ENCODE data around the gene SNCG. TPM values are rescaled to one million over a fixed set of nuclear protein-coding genes. Genes with fewer than 3 reads are reported as not detected.

The SNCG gene
- polyA plus RNA-seq, 1 donor from 2014 or later, result 6.1 TPM

DNA sequence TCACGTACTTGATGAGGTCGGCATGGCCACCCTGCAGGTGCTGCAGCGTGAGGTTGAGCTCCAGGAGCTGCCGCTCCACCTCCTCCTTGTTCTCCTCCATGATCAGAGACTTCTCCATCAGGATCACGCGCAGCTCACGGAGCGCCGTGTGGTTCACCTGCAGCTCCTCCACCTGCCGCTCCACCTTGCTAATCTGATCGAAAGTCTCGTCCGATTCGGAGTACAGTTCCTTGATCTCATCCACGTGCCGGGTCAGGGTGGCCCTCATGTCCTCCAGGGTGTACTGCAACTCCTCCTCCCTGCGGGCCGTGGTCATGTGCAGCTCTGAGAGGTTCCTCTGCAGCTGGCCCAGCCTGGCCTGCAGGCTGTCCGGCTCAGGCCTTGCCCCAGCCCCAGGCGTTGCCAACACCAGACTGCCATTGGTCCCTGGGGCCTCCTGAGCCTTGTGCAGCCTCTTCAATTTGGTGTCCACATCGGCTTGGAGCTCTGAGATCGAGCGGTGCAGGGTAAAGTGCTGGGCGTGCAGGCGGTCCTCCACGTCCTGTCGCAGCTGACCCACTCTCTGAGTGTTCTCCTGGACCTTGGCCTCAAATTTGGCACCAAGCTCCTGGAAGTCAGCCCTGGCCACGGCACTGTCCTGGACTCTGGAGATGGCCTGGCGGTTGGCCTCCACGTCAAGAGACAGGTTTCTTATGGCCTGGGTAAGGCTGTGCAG lies 14.9 kb upstream of the SNCG start:
- Histone ChIP-seq H3K9ac (ENCODE audit: low read length) (no peak overlapping the region), H2AFZ (ENCODE audit: low read depth, low read length) (no peak overlapping the region), H3K9me2 (ENCODE audit: insufficient read depth, low read length) (no peaks in the 10 kb centered on the region), H3K36me3 (ENCODE audit: insufficient read depth, low read length) (no peaks in the 10 kb centered on the region), H3K9me3 (ENCODE audit: low read length) (no peaks in the 10 kb centered on the region), H3K79me2 (replicated peaks; ENCODE audit: insufficient read depth, low read length) (no peaks in the 10 kb centered on the region), H3K4me3 (ENCODE audit: low read length) (no peak overlapping the region), H3F3A (ENCODE audit: insufficient read depth, low read length, poor library complexity, severe bottlenecking) (no peaks in the 10 kb centered on the region), H3K27me3 (ENCODE audit: insufficient read depth, low read depth, low read length) (no peaks in the 10 kb centered on the region), H3K4me2 (ENCODE audit: low read length) (no peak overlapping the region), H3K27ac (ENCODE audit: low read length) (no peak overlapping the region), H4K20me1 (ENCODE audit: insufficient read depth) (no peaks in the 10 kb centered on the region)
- TF ChIP-seq RAD21 (conservative IDR thresholded peaks at IDR 0.05) (no peak), MXI1 (conservative IDR thresholded peaks at IDR 0.05; ENCODE audit: poor library complexity, severe bottlenecking) (no peak), TAF1 (IDR thresholded peaks at IDR 0.05; ENCODE audit: low read depth) (no peak), POLR2AphosphoS5 (IDR thresholded peaks at IDR 0.05) (no peak), SMC3 (conservative IDR thresholded peaks at IDR 0.05; ENCODE audit: poor library complexity) (no peak), EZH2 (IDR thresholded peaks at IDR 0.05; ENCODE audit: borderline replicate concordance, insufficient read depth, low read length, poor library complexity, severe bottlenecking) (no peak)
- TF ChIP-seq, protein P1, sequence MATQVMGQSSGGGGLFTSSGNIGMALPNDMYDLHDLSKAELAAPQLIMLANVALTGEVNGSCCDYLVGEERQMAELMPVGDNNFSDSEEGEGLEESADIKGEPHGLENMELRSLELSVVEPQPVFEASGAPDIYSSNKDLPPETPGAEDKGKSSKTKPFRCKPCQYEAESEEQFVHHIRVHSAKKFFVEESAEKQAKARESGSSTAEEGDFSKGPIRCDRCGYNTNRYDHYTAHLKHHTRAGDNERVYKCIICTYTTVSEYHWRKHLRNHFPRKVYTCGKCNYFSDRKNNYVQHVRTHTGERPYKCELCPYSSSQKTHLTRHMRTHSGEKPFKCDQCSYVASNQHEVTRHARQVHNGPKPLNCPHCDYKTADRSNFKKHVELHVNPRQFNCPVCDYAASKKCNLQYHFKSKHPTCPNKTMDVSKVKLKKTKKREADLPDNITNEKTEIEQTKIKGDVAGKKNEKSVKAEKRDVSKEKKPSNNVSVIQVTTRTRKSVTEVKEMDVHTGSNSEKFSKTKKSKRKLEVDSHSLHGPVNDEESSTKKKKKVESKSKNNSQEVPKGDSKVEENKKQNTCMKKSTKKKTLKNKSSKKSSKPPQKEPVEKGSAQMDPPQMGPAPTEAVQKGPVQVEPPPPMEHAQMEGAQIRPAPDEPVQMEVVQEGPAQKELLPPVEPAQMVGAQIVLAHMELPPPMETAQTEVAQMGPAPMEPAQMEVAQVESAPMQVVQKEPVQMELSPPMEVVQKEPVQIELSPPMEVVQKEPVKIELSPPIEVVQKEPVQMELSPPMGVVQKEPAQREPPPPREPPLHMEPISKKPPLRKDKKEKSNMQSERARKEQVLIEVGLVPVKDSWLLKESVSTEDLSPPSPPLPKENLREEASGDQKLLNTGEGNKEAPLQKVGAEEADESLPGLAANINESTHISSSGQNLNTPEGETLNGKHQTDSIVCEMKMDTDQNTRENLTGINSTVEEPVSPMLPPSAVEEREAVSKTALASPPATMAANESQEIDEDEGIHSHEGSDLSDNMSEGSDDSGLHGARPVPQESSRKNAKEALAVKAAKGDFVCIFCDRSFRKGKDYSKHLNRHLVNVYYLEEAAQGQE (IDR thresholded peaks at IDR 0.05; ENCODE audit: borderline replicate concordance), result no peak

DNA sequence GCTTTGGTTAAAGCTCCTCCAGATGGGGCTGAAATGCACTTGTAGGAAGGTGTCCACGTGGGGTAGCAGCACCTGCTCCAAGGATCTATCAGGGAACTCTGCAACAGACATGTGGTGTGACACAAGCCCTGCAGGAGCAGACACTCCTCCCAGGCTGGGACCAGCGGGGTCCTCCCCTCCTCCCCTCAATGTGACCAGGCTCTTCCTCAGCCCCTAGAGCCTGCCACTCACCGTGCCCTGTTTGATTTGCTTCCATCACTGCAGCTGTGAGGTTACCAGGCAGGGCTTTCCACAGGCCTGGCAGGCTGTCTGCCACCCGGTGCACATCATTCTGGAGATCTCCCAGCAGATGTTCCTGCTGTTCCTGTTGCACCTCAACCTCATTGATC lies 14.4 kb upstream of the SNCG start:
- Histone ChIP-seq H3K9me2 (ENCODE audit: insufficient read depth, low read length) (no peaks in the 10 kb centered on the region), H3K79me2 (replicated peaks; ENCODE audit: insufficient read depth, low read length) (no peaks in the 10 kb centered on the region), H3K27me3 (ENCODE audit: insufficient read depth, low read depth, low read length) (no peaks in the 10 kb centered on the region), H3K9ac (ENCODE audit: low read length) (no peak overlapping the region), H3K4me2 (ENCODE audit: low read length) (no peak overlapping the region), H4K20me1 (ENCODE audit: insufficient read depth) (no peaks in the 10 kb centered on the region), H3K27ac (ENCODE audit: low read length) (no peak overlapping the region), H3K9me3 (ENCODE audit: low read length) (no peaks in the 10 kb centered on the region), H3F3A (ENCODE audit: insufficient read depth, low read length, poor library complexity, severe bottlenecking) (no peaks in the 10 kb centered on the region), H3K36me3 (ENCODE audit: insufficient read depth, low read length) (no peaks in the 10 kb centered on the region), H3K4me3 (ENCODE audit: low read length) (no peak overlapping the region), H2AFZ (ENCODE audit: low read depth, low read length) (no peak overlapping the region)
- TF ChIP-seq, protein P2, sequence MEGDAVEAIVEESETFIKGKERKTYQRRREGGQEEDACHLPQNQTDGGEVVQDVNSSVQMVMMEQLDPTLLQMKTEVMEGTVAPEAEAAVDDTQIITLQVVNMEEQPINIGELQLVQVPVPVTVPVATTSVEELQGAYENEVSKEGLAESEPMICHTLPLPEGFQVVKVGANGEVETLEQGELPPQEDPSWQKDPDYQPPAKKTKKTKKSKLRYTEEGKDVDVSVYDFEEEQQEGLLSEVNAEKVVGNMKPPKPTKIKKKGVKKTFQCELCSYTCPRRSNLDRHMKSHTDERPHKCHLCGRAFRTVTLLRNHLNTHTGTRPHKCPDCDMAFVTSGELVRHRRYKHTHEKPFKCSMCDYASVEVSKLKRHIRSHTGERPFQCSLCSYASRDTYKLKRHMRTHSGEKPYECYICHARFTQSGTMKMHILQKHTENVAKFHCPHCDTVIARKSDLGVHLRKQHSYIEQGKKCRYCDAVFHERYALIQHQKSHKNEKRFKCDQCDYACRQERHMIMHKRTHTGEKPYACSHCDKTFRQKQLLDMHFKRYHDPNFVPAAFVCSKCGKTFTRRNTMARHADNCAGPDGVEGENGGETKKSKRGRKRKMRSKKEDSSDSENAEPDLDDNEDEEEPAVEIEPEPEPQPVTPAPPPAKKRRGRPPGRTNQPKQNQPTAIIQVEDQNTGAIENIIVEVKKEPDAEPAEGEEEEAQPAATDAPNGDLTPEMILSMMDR (IDR thresholded peaks at IDR 0.05; ENCODE audit: poor library complexity, severe bottlenecking), result no peak
- TF ChIP-seq TAF1 (IDR thresholded peaks at IDR 0.05; ENCODE audit: low read depth), result no peak
- no peak for TF ChIP-seq EZH2 (IDR thresholded peaks at IDR 0.05; ENCODE audit: borderline replicate concordance, insufficient read depth, low read length, poor library complexity, severe bottlenecking)
- TF ChIP-seq POLR2AphosphoS5 (IDR thresholded peaks at IDR 0.05), result no peak
- TF ChIP-seq MXI1 (conservative IDR thresholded peaks at IDR 0.05; ENCODE audit: poor library complexity, severe bottlenecking), result no peak
- TF ChIP-seq RAD21 (conservative IDR thresholded peaks at IDR 0.05), result no peak
- TF ChIP-seq EP300 (conservative IDR thresholded peaks at IDR 0.05; ENCODE audit: poor library complexity, severe bottlenecking), result no peak
- TF ChIP-seq, protein P1 (IDR thresholded peaks at IDR 0.05; ENCODE audit: borderline replicate concordance), result no peak
- no peak for TF ChIP-seq SMC3 (conservative IDR thresholded peaks at IDR 0.05; ENCODE audit: poor library complexity)
